ENCODE results near the gene KCNAB1. TPM values are rescaled to one million over a fixed set of nuclear protein-coding genes. Genes with fewer than 3 reads are reported as not detected.
"Not testable (repeated sequence)": the region's sequence is repeated elsewhere in the genome, so short reads cannot be mapped to it uniquely, and the experiment has no call there.

KCNAB1 gene
- total RNA-seq, 2 experiments from 2014 or later = not detected

- H3K4me3 Mint-ChIP-seq; CTCF ChIA-PET; H3K27ac Mint-ChIP-seq; DNase-seq; H3K36me3 Mint-ChIP-seq (ENCODE audit: low read depth); H3K9me3 Mint-ChIP-seq; POLR2A ChIA-PET; H3K4me1 Mint-ChIP-seq: not testable (repeated sequence)
- H3K27me3 Mint-ChIP-seq = peaks cover 34% of the 10 kb centered on the region
Measured at GRCh38 chr3:156194945-156195344, 74.6 kb downstream of the KCNAB1 start.

- H3K4me3 Mint-ChIP-seq; POLR2A ChIA-PET; H3K4me1 Mint-ChIP-seq; H3K9me3 Mint-ChIP-seq; H3K27ac Mint-ChIP-seq; DNase-seq; H3K36me3 Mint-ChIP-seq (ENCODE audit: low read depth); CTCF ChIA-PET: not testable (repeated sequence)
- peaks cover 30% of the 10 kb centered on the region for H3K27me3 Mint-ChIP-seq
Measured at GRCh38 chr3:156197152-156197551, 76.8 kb downstream of the KCNAB1 start.

- peaks cover 25% of the 10 kb centered on the region for H3K27me3 Mint-ChIP-seq
Measured at GRCh38 chr3:156201411-156202405, 81.3 kb downstream of the KCNAB1 start.

GRCh38 chr3:156206157-156206556, 85.8 kb downstream of the KCNAB1 start:
- ChIA-PET CTCF (no interaction called here), POLR2A (no interaction called here)
- Mint-ChIP-seq H3K9me3 (no peaks in the 10 kb centered on the region), H3K4me3 (no peak overlapping the region), H3K36me3 (ENCODE audit: low read depth) (no peaks in the 10 kb centered on the region), H3K27ac (no peak overlapping the region), H3K4me1 (no peaks in the 10 kb centered on the region), H3K27me3 (peaks cover 22% of the 10 kb centered on the region)
- DNase-seq = no peak

More at GRCh38 chr3:156201411-156202405, 81.3 kb downstream of the KCNAB1 start:
- no peak for DNase-seq
- Mint-ChIP-seq H3K9me3 (no peaks in the 10 kb centered on the region), H3K27ac (no peak overlapping the region), H3K4me1 (no peaks in the 10 kb centered on the region), H3K36me3 (ENCODE audit: low read depth) (no peaks in the 10 kb centered on the region), H3K4me3 (no peak overlapping the region)
- CTCF ChIA-PET = no interaction called here
- POLR2A ChIA-PET = no interaction called here

- no peak overlapping the region for H3K4me3 Mint-ChIP-seq
- H3K36me3 Mint-ChIP-seq (ENCODE audit: low read depth) = no peaks in the 10 kb centered on the region
- POLR2A ChIA-PET = no interaction called here
- no peak for DNase-seq
- H3K4me1 Mint-ChIP-seq = no peaks in the 10 kb centered on the region
- H3K27me3 Mint-ChIP-seq = peaks cover 28% of the 10 kb centered on the region
- H3K9me3 Mint-ChIP-seq = no peaks in the 10 kb centered on the region
- H3K27ac Mint-ChIP-seq = no peak overlapping the region
- CTCF ChIA-PET = no interaction called here
Measured at GRCh38 chr3:156207802-156208685, 87.7 kb downstream of the KCNAB1 start.

- Mint-ChIP-seq H3K4me1 (no peaks in the 10 kb centered on the region), H3K9me3 (no peaks in the 10 kb centered on the region), H3K27ac (no peak overlapping the region), H3K36me3 (ENCODE audit: low read depth) (no peaks in the 10 kb centered on the region), H3K27me3 (peaks cover 25% of the 10 kb centered on the region), H3K4me3 (no peak overlapping the region)
- POLR2A ChIA-PET = no interaction called here
- DNase-seq = no peak
- CTCF ChIA-PET = no interaction called here
Measured at GRCh38 chr3:156209631-156210335, 89.4 kb downstream of the KCNAB1 start.

- Mint-ChIP-seq H3K36me3 (ENCODE audit: low read depth) (no peaks in the 10 kb centered on the region), H3K27ac (no peak overlapping the region), H3K4me1 (no peaks in the 10 kb centered on the region), H3K4me3 (no peak overlapping the region), H3K27me3 (peaks cover 31% of the 10 kb centered on the region), H3K9me3 (no peaks in the 10 kb centered on the region)
- ChIA-PET POLR2A (no interaction called here), CTCF (interaction anchor here (0.6 kb wide), 1 partner anchor 948 kb away, joined by 3 read pairs; no protein-coding TSS in a partner anchor)
- no peak for DNase-seq
Measured at GRCh38 chr3:156211583-156211982, 91.2 kb downstream of the KCNAB1 start.

GRCh38 chr3:156214676-156215075, 94.3 kb downstream of the KCNAB1 start:
- H3K4me1 Mint-ChIP-seq = no peaks in the 10 kb centered on the region
- CTCF ChIA-PET = no interaction called here
- no peaks in the 10 kb centered on the region for H3K9me3 Mint-ChIP-seq
- H3K36me3 Mint-ChIP-seq (ENCODE audit: low read depth) = no peaks in the 10 kb centered on the region
- no peak overlapping the region for H3K27ac Mint-ChIP-seq
- POLR2A ChIA-PET = no interaction called here
- H3K27me3 Mint-ChIP-seq = peaks cover 22% of the 10 kb centered on the region
- no peak for DNase-seq
- no peak overlapping the region for H3K4me3 Mint-ChIP-seq

- POLR2A ChIA-PET = no interaction called here
- CTCF ChIA-PET = no interaction called here
- Mint-ChIP-seq H3K27ac (no peak overlapping the region), H3K36me3 (ENCODE audit: low read depth) (no peaks in the 10 kb centered on the region), H3K27me3 (peaks cover 18% of the 10 kb centered on the region), H3K4me3 (no peak overlapping the region), H3K4me1 (no peaks in the 10 kb centered on the region), H3K9me3 (no peaks in the 10 kb centered on the region)
- DNase-seq = no peak
Measured at GRCh38 chr3:156215751-156216150, 95.4 kb downstream of the KCNAB1 start.

- Mint-ChIP-seq H3K4me3 (no peak overlapping the region), H3K4me1 (no peaks in the 10 kb centered on the region), H3K27me3 (peaks cover 16% of the 10 kb centered on the region), H3K9me3 (no peaks in the 10 kb centered on the region), H3K36me3 (ENCODE audit: low read depth) (no peaks in the 10 kb centered on the region), H3K27ac (no peak overlapping the region)
- POLR2A ChIA-PET = no interaction called here
- CTCF ChIA-PET = no interaction called here
- no peak for DNase-seq
Measured at GRCh38 chr3:156216216-156216615, 95.8 kb downstream of the KCNAB1 start.

GRCh38 chr3:156216852-156217251, 96.5 kb downstream of the KCNAB1 start:
- H3K27me3 Mint-ChIP-seq = peaks cover 14% of the 10 kb centered on the region
- no peaks in the 10 kb centered on the region for H3K36me3 Mint-ChIP-seq (ENCODE audit: low read depth)
- ChIA-PET POLR2A (no interaction called here), CTCF (no interaction called here)
- H3K9me3 Mint-ChIP-seq = no peaks in the 10 kb centered on the region
- DNase-seq = no peak
- H3K4me1 Mint-ChIP-seq = no peaks in the 10 kb centered on the region
- H3K4me3 Mint-ChIP-seq = no peak overlapping the region
- no peak overlapping the region for H3K27ac Mint-ChIP-seq

- Mint-ChIP-seq H3K36me3 (ENCODE audit: low read depth) (no peaks in the 10 kb centered on the region), H3K27me3 (peaks cover 14% of the 10 kb centered on the region), H3K4me1 (no peaks in the 10 kb centered on the region), H3K4me3 (no peak overlapping the region), H3K9me3 (no peaks in the 10 kb centered on the region), H3K27ac (no peak overlapping the region)
- DNase-seq = no peak
- CTCF ChIA-PET = no interaction called here
- POLR2A ChIA-PET = no interaction called here
Measured at GRCh38 chr3:156217674-156218352, 97.4 kb downstream of the KCNAB1 start.

All from activated CD4-positive, alpha-beta T cell treated with anti-CD3 and anti-CD28 coated beads, Interleukin-2, amount 10 ng/mL, durations not matched to agents 7 days and 5 days (primary cell).